Right renal cortex interstitium (tissue), 3 donors: ENCODE measurements around the gene ALPP. TPM values are rescaled to one million over a fixed set of nuclear protein-coding genes. Genes with fewer than 3 reads are reported as not detected.
"Not testable (repeated sequence)": the region's sequence is repeated elsewhere in the genome, so short reads cannot be mapped to it uniquely, and the experiment has no call there.

Source experiments
- DNase-seq, 3 donors: peaks; one replicate each; pipeline ENCODE4 v3.0.0-alpha.2; 2013; ENCODE audit warnings: low read depth in 3 of 3, low spot score in 2 of 3
- polyA plus RNA-seq, 3 donors: library from polyadenylated mRNA; unstranded; fragments of 120-200 nt; gene quantifications; one replicate each; pipeline ENCODE4 v1.2.1, GENCODE V29; 2013; ENCODE audit not compliant: insufficient read length in 3 of 3

ALPP gene
- polyA plus RNA-seq, 3 donors: 0.06 TPM; not detected in 2

DNA sequence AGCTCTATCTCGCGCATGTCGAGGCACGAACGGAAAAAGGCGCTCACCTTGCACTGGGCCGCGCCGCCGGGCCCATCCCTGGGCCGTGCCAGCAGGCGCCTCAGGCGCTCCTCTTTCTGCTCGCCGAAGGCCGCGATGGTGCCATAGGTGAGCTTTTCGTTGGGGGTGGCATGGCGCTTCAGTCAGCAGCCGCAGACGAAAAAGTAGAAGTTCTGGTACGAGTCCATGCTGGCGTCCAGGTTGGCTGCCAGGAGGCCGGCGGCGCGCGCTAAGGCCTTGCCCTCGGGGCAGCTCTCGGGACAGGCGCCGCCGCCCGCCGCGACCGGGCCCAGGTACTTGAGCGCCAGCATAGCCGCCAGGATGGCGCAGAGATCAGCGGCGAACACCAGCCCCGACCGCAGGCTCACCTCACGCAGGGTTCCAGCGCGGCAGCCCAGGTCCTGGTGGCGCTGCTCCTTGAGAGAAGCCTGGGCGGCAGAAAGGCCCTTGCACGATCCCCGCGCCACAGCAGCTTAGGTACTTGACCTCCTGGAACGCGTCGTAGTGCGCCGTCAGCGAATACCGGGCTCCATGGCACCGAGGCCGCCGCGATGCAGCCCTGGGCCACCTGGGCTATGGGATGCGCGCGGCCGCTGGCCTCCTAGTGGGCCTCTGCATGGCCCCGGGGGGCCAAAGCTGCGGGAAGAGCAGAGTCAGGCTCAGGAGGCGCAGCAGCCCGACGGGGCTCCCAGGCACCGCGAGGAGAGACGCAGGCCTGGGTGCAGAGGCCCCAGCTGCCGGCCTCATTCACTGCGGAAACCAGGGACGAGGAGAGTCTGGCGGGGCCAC, 40.9 kb downstream of the ALPP start:
- no peak for DNase-seq

- DNase-seq: no peak
Observed at GRCh38 chr2:232420073-232420454, 41.5 kb downstream of the ALPP start.

DNA sequence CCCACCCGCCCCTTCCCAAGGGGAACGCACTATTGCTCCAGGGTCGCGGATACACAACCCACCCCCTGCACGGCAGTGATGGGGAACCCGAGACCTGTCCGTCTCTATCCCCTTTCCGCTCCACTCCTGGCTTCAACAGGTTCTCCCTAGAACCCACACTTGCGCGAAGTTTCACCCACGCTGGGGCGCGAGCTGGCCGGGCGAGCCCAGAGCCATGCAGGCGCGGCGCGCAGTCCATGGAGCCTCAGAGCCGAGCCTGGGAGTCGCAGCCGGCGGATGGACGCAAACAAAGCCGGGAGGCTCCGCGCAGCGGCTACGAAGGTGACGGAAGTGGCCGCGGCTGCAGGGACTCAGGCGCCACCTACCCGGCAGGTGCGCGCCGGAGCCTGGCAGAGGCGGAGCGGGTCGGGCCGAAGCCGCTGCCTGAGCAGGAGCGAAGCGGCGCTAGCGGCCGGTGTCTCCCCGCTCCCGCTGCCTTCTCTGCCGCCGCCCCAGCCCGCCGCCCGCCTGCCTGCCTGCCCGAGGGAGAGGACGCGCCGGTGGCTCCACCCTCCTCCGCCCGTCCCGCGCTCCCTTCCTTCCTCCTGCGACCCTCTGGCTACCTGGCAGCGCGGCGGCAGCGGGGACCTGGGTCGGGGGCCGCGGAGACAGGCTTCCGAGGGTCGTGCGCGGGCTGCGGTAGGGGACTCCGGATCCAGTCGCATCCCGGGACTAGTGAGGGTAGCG, 42.1 kb downstream of the ALPP start:
- no peak for DNase-seq

DNA sequence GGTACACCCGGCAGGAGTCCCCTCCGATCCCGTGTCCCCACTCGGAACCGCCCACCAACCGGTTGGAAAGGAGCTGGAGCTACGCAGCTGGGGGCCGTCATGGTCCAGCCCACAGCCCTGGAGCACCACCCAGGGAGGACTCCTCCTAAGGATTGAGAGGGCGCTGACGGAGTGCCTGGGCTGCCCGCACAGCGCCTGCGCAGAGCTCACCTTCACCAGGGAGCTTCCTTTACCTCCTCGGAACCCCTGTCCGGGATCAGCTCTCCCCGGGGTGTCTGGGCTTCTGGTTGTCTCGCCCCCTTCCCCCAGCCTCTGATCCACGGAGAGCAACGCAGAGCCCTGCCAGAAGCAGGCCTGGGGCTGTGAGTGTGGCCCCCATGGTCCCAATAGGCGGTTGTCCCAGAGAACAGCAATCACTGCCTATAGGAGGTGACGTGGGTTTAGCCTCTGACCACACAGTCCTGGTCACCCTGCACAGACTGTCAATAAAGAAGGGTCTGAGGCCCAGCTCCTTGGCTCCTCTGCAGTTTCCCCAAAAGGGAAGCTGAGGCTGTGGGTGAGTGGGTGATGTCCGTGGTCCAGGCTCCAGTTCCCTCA, 42.7 kb downstream of the ALPP start:
- no peak for DNase-seq

GRCh38 chr2:232422051-232422450, 43.5 kb downstream of the ALPP start:
- DNase-seq: no peak

DNA sequence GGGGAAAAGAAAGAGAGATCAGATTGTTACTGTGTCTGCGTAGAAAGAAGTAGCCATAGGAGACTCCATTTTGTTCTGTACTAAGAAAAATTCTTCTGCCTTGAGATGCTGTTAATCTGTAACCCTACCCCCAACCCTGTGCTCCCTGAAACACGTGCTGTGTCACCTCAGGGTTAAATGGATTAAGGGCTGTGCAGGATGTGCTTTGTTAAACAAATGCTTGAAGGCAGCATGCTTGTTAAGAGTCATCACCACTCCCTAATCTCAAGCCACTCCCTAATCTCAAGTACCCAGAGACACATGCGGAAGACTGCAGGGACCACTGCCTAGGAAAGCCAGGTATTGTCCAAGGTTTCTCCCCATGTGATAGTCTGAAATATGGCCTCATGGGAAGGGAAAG, 44.4 kb downstream of the ALPP start:
- not testable (repeated sequence) for DNase-seq

- not testable (repeated sequence) for DNase-seq
Observed at GRCh38 chr2:232423407-232423806, 44.9 kb downstream of the ALPP start.

DNA sequence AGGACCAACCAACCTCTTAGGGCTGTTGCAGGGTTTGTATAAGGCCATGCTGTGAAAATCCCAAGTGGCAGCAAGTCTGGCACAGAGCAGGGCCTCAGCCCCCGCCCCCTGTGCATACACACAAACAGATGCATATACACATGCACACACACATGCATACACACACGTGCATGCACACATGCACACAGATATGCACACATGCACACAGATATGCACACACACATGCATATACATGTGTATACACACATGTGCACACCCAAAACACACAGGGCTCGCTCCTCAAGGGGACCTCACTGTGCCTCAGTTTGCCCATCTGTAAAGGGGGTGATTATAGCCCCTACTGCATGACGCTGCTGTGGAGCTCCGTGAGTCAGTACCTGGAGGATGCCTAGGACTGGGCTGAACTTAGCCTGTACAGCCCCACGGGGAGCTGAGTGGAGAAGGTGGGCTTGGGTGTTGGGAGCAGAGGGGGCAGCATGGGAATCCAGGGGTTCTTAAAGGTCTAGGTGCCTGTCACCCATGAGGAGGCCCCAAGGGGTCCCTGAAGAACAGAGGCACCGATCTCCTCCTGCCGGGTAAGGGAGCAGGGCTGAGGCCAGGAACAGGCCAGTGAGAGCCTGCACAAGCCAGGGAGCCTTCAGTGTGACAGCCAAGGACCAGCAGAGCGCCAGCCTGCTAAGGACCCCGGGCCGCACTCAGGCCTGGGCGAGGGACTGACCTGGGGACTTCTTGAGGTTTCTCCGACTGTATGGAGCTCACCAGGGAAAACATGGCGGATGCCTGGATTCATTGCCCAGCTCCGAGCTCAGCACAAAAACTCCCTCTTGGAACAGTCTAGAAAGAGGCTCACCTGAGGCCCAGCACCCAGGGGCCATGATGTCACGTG, 53.4 kb downstream of the ALPP start:
- DNase-seq: no peak

Other genes starting within 250 kb of the ALPP start
- not detected for gene ALPG, start 28.1 kb downstream of the ALPP start, polyA plus RNA-seq
- gene ALPI, start 77.4 kb downstream of the ALPP start, polyA plus RNA-seq: under 1 TPM in 2 of 3 donors, not detected in 1; 0.10 to 0.14 TPM
- gene ECEL1, start 109.1 kb downstream of the ALPP start, polyA plus RNA-seq: 10 to 100 TPM in 1 of 3 donors, 1 to 10 TPM in 2; 7.8 to 13.7 (median 8.6) TPM
- gene PRSS56, start 141.6 kb downstream of the ALPP start, polyA plus RNA-seq: not detected
- under 1 TPM; 0.40 to 0.74 (median 0.59) TPM for gene CHRND, start 147.4 kb downstream of the ALPP start, polyA plus RNA-seq
- gene CHRNG, start 160.9 kb downstream of the ALPP start, polyA plus RNA-seq: 1 to 10 TPM in 1 of 3 donors, under 1 TPM in 2; 0.55 to 1.1 (median 0.74) TPM
- gene TIGD1, start 171.8 kb downstream of the ALPP start, polyA plus RNA-seq: 10 to 100 TPM; 12.3 to 14.7 (median 14.2) TPM
- 100 to 1,000 TPM; 106 to 118 (median 112) TPM for gene EIF4E2, start 171.9 kb downstream of the ALPP start, polyA plus RNA-seq